ENCODE measurements around the gene IRF4.
"Not testable (repeated sequence)": the region's sequence is repeated elsewhere in the genome, so short reads cannot be mapped to it uniquely, and the experiment has no call there.

The IRF4 gene

DNA sequence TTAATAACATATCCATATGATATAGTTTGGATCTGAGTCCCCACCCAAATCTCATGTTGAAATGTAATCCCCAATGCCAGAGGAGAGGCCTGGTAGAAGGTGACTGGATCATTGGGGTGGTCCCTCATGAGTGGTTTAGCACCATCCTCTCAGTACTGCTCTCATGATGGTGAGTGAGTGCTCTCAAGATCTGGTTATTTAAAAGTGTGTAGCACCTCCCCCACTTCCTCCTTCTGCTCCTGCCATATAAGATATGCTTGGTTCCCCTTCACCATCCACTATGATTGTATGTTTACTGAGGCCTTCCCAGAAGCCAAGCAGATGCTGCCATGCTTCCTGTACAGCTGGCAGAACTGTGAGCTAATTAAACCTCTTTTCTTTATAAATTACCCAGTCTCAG is 22.9 kb downstream of the IRF4 start:
- no peak overlapping the region for H3K27ac ChIP-seq (ENCODE audit: low read depth, low read length)
- no peak overlapping the region for H3K9ac ChIP-seq (ENCODE audit: low read length)
- H3K36me3 ChIP-seq (ENCODE audit: control insufficient read depth, insufficient read depth, low read length), result no peaks in the 10 kb centered on the region
- no peak overlapping the region for H3K4me3 ChIP-seq (ENCODE audit: low read length)
- H3K4me1 ChIP-seq (ENCODE audit: control insufficient read depth, insufficient read depth, low read length), result no peaks in the 10 kb centered on the region
- H3K27me3 ChIP-seq (ENCODE audit: control insufficient read depth, insufficient read depth, low read length), result no peaks in the 10 kb centered on the region

DNA sequence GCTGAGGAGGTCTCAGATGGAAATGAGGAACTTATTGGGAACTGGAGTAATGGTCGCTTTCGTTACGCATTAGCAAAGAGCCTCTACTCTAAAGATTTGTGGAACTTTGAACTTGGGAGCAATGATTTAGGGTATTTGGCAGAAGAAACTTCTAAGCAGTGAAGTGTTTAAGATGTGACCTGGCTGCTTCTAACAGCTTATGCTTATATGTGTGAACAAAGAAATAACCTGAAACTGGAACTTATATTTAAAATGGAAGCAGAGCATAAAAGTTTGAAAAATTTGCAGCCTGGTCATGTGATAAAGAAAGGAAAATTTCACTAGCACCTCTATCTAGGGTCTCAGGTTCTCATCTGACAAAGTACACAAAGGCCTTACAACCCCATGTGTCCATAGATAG is 23.5 kb downstream of the IRF4 start:
- Histone ChIP-seq H3K9ac (ENCODE audit: low read length) (no peak overlapping the region), H3K27ac (ENCODE audit: low read depth, low read length) (no peak overlapping the region), H3K4me1 (ENCODE audit: control insufficient read depth, insufficient read depth, low read length) (no peaks in the 10 kb centered on the region), H3K27me3 (ENCODE audit: control insufficient read depth, insufficient read depth, low read length) (no peaks in the 10 kb centered on the region), H3K36me3 (ENCODE audit: control insufficient read depth, insufficient read depth, low read length) (no peaks in the 10 kb centered on the region), H3K4me3 (ENCODE audit: low read length) (no peak overlapping the region)

DNA sequence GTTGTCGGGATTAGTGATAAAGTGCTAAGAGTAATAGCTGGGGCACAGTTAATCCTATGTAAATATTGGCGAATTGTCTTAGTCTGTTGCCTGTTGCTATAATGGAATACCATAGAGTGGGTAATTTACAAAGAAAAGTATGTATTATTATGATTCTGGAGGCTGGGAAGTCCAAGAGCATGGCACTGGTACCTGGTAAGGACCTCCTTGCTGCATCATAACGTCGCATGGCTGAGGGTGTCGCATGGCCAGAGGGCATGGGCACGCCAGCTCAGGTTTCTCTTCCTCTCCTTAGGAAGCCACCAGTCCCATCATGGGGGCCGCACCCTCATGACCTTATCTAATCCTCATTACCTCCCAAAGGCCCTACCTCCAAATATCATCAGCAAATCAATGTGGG is 29.7 kb downstream of the IRF4 start:
- no peaks in the 10 kb centered on the region for H3K4me1 ChIP-seq (ENCODE audit: control insufficient read depth, insufficient read depth, low read length)
- H3K36me3 ChIP-seq (ENCODE audit: control insufficient read depth, insufficient read depth, low read length), result no peaks in the 10 kb centered on the region
- no peak overlapping the region for H3K4me3 ChIP-seq (ENCODE audit: low read length)
- H3K9ac ChIP-seq (ENCODE audit: low read length), result no peak overlapping the region
- no peak overlapping the region for H3K27ac ChIP-seq (ENCODE audit: low read depth, low read length)
- no peaks in the 10 kb centered on the region for H3K27me3 ChIP-seq (ENCODE audit: control insufficient read depth, insufficient read depth, low read length)

DNA sequence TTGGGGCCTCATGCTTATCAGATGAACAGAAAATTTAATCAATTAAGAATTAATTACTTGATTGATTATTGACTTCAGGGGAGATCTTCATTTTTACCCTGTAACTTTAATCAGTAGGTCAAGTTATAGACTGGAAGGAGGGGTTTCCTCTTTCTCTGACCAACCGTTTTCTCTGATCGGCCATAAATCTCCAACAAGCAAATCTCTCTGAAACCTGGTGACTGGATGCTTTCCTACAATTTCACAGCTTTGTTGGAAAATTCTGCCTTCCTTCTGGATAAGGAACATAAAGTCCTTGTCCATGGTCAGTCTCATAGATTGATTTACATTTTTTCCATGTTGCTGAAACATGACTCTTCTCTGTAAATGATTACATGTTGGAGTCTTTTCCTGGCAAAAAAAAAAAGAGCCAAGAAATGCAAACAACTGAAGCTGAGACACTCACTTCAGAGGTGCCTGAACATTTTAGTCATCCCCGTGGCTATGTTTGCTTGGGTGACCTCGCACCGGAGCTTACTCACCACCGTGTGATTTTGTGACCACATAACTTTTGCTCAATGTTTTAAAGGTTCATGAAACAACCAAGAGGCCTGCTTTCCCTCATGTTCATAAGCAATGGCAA is 31.0 kb downstream of the IRF4 start:
- Histone ChIP-seq H3K4me3 (ENCODE audit: low read length) (no peak overlapping the region), H3K9ac (ENCODE audit: low read length) (no peak overlapping the region), H3K4me1 (ENCODE audit: control insufficient read depth, insufficient read depth, low read length) (no peaks in the 10 kb centered on the region), H3K36me3 (ENCODE audit: control insufficient read depth, insufficient read depth, low read length) (no peaks in the 10 kb centered on the region), H3K27me3 (ENCODE audit: control insufficient read depth, insufficient read depth, low read length) (no peaks in the 10 kb centered on the region), H3K27ac (ENCODE audit: low read depth, low read length) (no peak overlapping the region)

DNA sequence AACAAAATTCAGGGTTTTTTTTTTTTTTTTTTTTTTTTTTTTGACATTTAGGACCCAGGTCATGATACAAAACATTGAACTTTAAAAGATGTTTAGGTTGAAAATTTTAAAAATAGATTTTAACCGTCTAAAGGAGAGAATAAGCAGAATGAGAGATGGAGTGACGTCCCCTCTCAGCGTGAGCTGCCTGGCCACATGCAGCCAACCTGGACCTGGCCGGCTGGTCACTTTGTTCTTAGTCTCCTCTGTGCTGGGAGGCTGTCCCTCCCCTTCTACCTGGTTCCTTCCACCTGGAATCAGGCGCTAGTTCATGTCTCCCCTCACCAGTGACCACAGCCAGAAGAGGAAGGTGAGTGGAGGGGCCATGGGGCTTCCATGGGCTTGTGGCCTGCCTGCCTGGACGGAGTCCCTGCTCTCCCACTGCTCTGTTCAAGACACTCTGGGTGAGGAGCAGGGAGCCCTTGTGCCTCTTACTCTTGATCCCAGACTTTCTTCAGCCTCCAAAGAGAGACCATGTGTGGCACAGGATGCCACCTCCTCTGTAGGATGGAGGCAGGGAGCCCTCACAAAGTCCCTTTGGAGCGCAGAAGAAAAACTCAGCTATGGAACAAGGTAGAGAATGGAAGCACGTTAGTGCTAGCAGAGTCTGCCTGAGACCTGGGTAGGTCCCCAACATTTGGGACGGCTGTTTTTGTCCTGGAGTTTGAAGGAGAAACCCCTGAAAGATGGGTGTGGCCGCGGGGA is 31.7 kb downstream of the IRF4 start:
- Histone ChIP-seq H3K4me1 (ENCODE audit: control insufficient read depth, insufficient read depth, low read length) (no peaks in the 10 kb centered on the region), H3K9ac (ENCODE audit: low read length) (no peak overlapping the region), H3K4me3 (ENCODE audit: low read length) (no peak overlapping the region), H3K27ac (ENCODE audit: low read depth, low read length) (no peak overlapping the region), H3K27me3 (ENCODE audit: control insufficient read depth, insufficient read depth, low read length) (no peaks in the 10 kb centered on the region), H3K36me3 (ENCODE audit: control insufficient read depth, insufficient read depth, low read length) (no peaks in the 10 kb centered on the region)

DNA sequence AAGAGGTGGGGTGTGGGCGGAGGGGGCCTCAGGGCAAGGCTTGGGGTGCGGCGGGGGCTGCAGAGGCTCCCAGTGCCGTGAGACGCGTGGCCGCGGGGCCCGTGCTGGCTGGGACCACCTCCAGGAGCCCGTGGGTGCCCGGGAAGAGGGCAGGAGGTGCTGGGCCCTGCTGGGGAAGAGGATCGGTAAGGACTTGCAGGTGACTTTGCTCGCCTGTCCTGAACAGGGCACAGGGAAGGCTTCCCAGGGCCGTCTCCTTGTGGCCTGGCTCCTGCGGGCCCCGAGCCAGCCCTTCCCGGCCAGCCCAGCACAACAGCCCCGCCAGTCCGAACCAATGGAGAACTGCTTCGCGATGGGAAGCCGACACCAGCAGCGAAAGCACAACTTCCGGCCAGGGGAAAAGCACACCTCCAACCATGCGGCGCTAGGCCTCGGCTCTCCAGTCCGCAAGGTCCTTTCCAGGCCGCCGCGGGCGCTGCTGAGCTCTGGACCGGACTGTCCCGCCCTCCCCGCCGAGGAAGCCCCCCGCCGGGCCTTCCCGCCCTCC is 32.3 kb downstream of the IRF4 start:
- H3K9ac ChIP-seq (ENCODE audit: low read length), result no peak overlapping the region
- H3K4me3 ChIP-seq (ENCODE audit: low read length), result no peak overlapping the region
- no peaks in the 10 kb centered on the region for H3K36me3 ChIP-seq (ENCODE audit: control insufficient read depth, insufficient read depth, low read length)
- no peaks in the 10 kb centered on the region for H3K27me3 ChIP-seq (ENCODE audit: control insufficient read depth, insufficient read depth, low read length)
- H3K4me1 ChIP-seq (ENCODE audit: control insufficient read depth, insufficient read depth, low read length), result no peaks in the 10 kb centered on the region
- no peak overlapping the region for H3K27ac ChIP-seq (ENCODE audit: low read depth, low read length)

DNA sequence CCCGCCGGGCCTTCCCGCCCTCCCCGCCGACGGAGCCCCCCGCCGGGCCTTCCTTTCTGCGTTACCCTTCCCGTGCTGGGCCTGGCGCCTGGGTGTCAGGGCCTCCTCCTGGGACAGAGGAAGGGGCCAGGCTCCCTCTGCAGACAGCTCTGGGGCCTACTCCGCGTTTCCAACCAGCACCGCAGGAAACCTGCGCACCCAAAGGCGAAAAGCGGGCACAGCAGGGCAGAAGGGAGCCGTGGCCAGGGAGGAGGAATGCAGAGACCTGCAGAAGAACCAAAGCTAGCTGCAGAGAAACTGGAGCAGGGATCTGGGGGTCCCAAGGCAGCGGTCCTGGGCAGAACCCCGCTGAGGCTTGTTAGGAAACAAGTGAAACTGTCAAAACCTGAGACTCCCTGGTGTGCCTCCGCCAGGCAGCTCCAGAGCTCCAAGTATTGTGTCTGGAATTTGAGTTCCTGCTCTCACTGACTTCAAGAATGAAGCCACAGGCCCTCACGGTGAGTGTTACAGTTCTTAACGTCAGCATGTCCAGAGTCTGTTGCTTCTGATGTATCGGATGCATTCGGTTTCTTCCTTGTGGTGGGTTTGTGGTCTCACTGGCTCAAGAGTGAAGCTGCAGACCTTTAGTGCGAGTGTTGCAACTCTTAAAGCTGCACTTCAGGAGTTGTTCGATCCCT is 33.3 kb downstream of the IRF4 start:
- Histone ChIP-seq H3K4me1 (ENCODE audit: control insufficient read depth, insufficient read depth, low read length) (no peaks in the 10 kb centered on the region), H3K4me3 (ENCODE audit: low read length) (no peak overlapping the region), H3K27ac (ENCODE audit: low read depth, low read length) (no peak overlapping the region), H3K9ac (ENCODE audit: low read length) (no peak overlapping the region), H3K36me3 (ENCODE audit: control insufficient read depth, insufficient read depth, low read length) (no peaks in the 10 kb centered on the region), H3K27me3 (ENCODE audit: control insufficient read depth, insufficient read depth, low read length) (no peaks in the 10 kb centered on the region)

DNA sequence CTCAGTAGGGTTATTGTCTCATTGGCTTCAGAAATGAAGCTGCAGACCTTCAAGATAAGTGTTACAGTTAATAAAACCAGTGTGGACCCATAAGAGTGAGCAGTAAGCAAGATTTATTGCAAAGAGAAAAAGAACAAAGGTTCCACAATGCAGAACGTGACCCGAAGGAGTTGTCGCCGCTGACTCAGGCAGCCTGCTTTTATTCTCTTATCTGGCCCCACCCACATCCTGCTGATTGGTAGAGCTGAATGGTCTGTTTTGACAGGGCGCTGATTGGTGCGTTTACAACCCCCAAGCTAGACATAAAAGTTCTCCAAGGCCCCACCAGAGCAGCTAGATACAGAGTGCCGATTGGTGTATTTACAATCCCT is 33.9 kb downstream of the IRF4 start:
- H3K27me3 ChIP-seq (ENCODE audit: control insufficient read depth, insufficient read depth, low read length); H3K4me1 ChIP-seq (ENCODE audit: control insufficient read depth, insufficient read depth, low read length); H3K36me3 ChIP-seq (ENCODE audit: control insufficient read depth, insufficient read depth, low read length); H3K27ac ChIP-seq (ENCODE audit: low read depth, low read length); H3K9ac ChIP-seq (ENCODE audit: low read length); H3K4me3 ChIP-seq (ENCODE audit: low read length): not testable (repeated sequence)

DNA sequence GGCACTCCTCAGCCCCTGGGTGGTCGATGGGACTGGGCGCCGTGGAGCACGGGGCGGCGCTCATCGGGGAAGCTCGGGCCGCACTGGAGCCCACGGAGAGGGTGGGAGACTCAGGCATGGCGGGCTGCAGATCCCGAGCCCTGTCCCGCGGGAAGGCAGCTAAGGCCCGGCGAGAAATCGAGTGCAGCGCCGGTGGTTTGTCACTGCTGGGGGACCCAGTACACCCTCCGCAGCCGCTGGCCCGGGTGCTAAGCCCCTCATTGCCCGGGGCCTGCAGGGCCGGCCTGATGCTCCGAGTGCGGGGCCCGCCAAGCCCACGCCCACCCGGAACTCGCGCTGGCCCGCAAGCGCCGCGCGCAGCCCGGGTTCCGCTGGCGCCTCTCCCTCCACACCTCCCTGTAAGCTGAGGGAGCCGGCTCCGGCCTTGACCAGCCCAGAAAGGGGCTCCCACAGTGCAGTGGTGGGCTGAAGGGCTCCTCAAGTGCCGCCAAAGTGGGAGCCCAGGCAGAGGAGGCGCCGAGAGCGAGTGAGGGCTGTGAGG is 34.7 kb downstream of the IRF4 start:
- not testable (repeated sequence) for H3K27ac ChIP-seq (ENCODE audit: low read depth, low read length); H3K4me1 ChIP-seq (ENCODE audit: control insufficient read depth, insufficient read depth, low read length); H3K9ac ChIP-seq (ENCODE audit: low read length); H3K27me3 ChIP-seq (ENCODE audit: control insufficient read depth, insufficient read depth, low read length); H3K36me3 ChIP-seq (ENCODE audit: control insufficient read depth, insufficient read depth, low read length); H3K4me3 ChIP-seq (ENCODE audit: low read length)

DNA sequence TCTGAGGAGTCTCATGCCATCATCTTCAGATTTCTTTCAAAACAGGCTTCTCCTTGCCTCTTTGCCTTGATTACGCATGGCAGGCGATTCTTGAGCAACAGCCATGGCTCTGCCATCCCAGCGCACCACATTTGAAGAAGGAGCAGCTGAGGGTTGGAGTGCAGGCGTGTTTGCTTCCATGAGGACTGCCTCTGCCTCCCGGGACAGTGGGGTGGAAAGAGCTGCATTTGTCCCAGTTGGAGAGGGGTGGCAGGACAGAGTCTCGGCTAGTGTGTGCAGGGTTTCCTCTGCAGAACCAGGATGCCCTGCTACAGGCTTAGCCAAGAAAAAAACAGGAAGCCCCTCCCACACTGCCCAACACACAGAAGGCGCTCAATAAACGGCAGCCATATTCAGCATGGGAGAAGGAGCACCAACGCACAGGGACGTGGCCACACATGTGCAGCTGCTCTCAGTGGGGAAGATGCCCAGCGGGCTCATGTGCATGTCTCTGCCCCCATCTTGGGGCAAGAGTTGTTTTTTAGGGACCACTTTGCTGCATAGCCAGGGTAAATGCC is 36.6 kb downstream of the IRF4 start:
- Histone ChIP-seq H3K4me1 (ENCODE audit: control insufficient read depth, insufficient read depth, low read length) (no peaks in the 10 kb centered on the region), H3K9ac (ENCODE audit: low read length) (no peak overlapping the region), H3K4me3 (ENCODE audit: low read length) (no peak overlapping the region), H3K27ac (ENCODE audit: low read depth, low read length) (no peak overlapping the region), H3K27me3 (ENCODE audit: control insufficient read depth, insufficient read depth, low read length) (no peaks in the 10 kb centered on the region), H3K36me3 (ENCODE audit: control insufficient read depth, insufficient read depth, low read length) (no peaks in the 10 kb centered on the region)

DNA sequence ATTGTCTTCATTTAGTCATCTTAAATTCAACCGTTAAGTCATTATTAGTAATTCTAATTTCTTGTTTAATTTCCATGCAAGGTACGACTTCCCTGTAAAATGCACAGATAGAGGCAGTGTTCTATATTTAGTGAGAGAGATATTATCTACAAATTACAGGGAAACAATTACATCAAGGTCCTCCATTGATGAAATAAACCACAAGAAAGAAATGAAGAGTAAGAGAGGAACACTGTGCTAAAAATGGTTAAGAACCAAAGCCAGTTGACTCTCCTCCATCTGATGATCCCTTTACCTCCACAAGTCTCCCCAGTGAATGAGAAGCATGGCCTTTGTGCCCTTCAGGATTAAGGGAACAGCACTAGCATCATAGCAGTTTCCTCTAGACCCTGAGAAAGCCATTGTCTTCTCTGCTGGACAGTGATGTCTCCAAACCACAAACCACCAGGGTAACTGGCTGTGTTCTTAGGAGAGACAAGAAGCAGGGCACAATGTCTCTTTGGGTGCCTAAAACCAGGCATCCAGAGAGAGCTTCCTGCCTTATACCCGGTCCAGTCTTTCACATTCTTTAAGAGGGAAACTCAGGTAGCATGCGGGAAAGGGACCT is 38.1 kb downstream of the IRF4 start:
- Histone ChIP-seq H3K9ac (ENCODE audit: low read length) (no peak overlapping the region), H3K4me1 (ENCODE audit: control insufficient read depth, insufficient read depth, low read length) (no peaks in the 10 kb centered on the region), H3K27me3 (ENCODE audit: control insufficient read depth, insufficient read depth, low read length) (no peaks in the 10 kb centered on the region), H3K4me3 (ENCODE audit: low read length) (no peak overlapping the region), H3K36me3 (ENCODE audit: control insufficient read depth, insufficient read depth, low read length) (no peaks in the 10 kb centered on the region), H3K27ac (ENCODE audit: low read depth, low read length) (no peak overlapping the region)

DNA sequence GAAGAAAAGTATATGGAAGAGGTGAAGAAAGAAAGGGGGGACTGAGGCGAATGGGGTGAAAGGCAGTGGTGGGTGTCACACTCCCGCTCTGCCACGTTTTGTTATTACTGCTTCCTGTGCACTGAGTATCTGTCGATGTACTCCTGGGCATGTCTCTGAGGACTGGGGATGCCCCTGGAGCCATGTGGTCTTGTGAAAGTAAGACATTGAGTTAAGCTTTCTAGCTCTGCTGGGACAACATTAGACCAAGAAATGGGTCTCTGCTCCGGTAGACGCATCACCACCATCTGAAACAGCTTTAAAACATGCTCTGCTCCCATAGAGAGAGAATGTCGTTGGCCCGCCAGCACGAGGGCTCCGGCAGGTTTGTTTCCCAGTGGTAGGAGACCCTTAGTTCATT is 40.0 kb downstream of the IRF4 start:
- Histone ChIP-seq H3K27ac (ENCODE audit: low read depth, low read length) (no peak overlapping the region), H3K4me3 (ENCODE audit: low read length) (no peak overlapping the region), H3K27me3 (ENCODE audit: control insufficient read depth, insufficient read depth, low read length) (no peaks in the 10 kb centered on the region), H3K9ac (ENCODE audit: low read length) (no peak overlapping the region), H3K4me1 (ENCODE audit: control insufficient read depth, insufficient read depth, low read length) (no peaks in the 10 kb centered on the region), H3K36me3 (ENCODE audit: control insufficient read depth, insufficient read depth, low read length) (no peaks in the 10 kb centered on the region)

Data from rectal smooth muscle tissue (tissue), 1 donor.